ENCODE results near the gene DCAF10. TPM values are rescaled to one million over a fixed set of nuclear protein-coding genes. Genes with fewer than 3 reads are reported as not detected.

DCAF10 gene
- total RNA-seq, 2 experiments from 2014 or later: 12.8 to 20.8 TPM

- Histone ChIP-seq H3K9me2 (ENCODE audit: insufficient read depth, low read length) (no peaks in the 10 kb centered on the region), H2AFZ (ENCODE audit: low read length) (no peak overlapping the region), H4K20me1 (ENCODE audit: insufficient read depth, low read length) (no peaks in the 10 kb centered on the region), H3K36me3 (ENCODE audit: insufficient read depth, low read length) (peaks cover 69% of the 10 kb centered on the region), H3K27ac (ENCODE audit: low read depth, low read length, poor library complexity, severe bottlenecking) (no peak overlapping the region), H3K9me3 (ENCODE audit: low read length) (no peaks in the 10 kb centered on the region), H3K4me3 (ENCODE audit: low read depth, low read length, poor library complexity, severe bottlenecking) (no peak overlapping the region), H3K4me2 (ENCODE audit: low read length) (no peak overlapping the region), H3K79me2 (ENCODE audit: insufficient read depth, low read depth, low read length) (no peaks in the 10 kb centered on the region), H3K4me1 (ENCODE audit: insufficient read depth, low read length, poor library complexity, severe bottlenecking) (no peaks in the 10 kb centered on the region)
- ChIA-PET POLR2A (interaction anchor here (1.4 kb wide), 1 partner anchor 13 kb away, joined by 4 read pairs; no protein-coding TSS in a partner anchor), CTCF (ENCODE audit: unreplicated experiment) (no interaction called here)
- TF ChIP-seq CTCF (conservative IDR thresholded peaks at IDR 0.05; ENCODE audit: low read length): no peak
- TF ChIP-seq EZH2phosphoT487 (IDR thresholded peaks at IDR 0.05; ENCODE audit: borderline replicate concordance, low read depth, low read length): no peak
- BruUV-seq (replicated peaks): no TSS peak
- intact Hi-C loops (cut with micrococcal nuclease; ENCODE audit: unreplicated experiment): no loop called here
- no peak for DNase-seq (ENCODE audit: low spot score)
Measured at GRCh38 chr9:37856551-37856950, 56.0 kb downstream of the DCAF10 start.

- Histone ChIP-seq H3K9me2 (ENCODE audit: insufficient read depth, low read length) (no peaks in the 10 kb centered on the region), H2AFZ (ENCODE audit: low read length) (no peak overlapping the region), H3K4me2 (ENCODE audit: low read length) (no peak overlapping the region), H4K20me1 (ENCODE audit: insufficient read depth, low read length) (no peaks in the 10 kb centered on the region), H3K4me1 (ENCODE audit: insufficient read depth, low read length, poor library complexity, severe bottlenecking) (no peaks in the 10 kb centered on the region), H3K36me3 (ENCODE audit: insufficient read depth, low read length) (peaks cover 77% of the 10 kb centered on the region), H3K27ac (ENCODE audit: low read depth, low read length, poor library complexity, severe bottlenecking) (no peak overlapping the region), H3K9me3 (ENCODE audit: low read length) (no peaks in the 10 kb centered on the region), H3K79me2 (ENCODE audit: insufficient read depth, low read depth, low read length) (no peaks in the 10 kb centered on the region), H3K4me3 (ENCODE audit: low read depth, low read length, poor library complexity, severe bottlenecking) (no peak overlapping the region)
- CTCF ChIA-PET (ENCODE audit: unreplicated experiment): interaction anchor here (1.1 to 1.4 kb wide), 2 partner anchors 12 to 14 kb away, joined by 3 read pairs; no protein-coding TSS in a partner anchor
- BruUV-seq (replicated peaks): no TSS peak
- intact Hi-C loops (cut with micrococcal nuclease; ENCODE audit: unreplicated experiment): no loop called here
- POLR2A ChIA-PET: interaction anchor here (1.6 kb wide), 1 partner anchor 22 kb away, joined by 4 read pairs; no protein-coding TSS in a partner anchor
- peak; percentile 54 for TF ChIP-seq CTCF (conservative IDR thresholded peaks at IDR 0.05; ENCODE audit: low read length)
- TF ChIP-seq EZH2phosphoT487 (IDR thresholded peaks at IDR 0.05; ENCODE audit: borderline replicate concordance, low read depth, low read length): no peak
- DNase-seq (ENCODE audit: low spot score): no peak
Measured at GRCh38 chr9:37859043-37859442, 58.4 kb downstream of the DCAF10 start.

- no peak for DNase-seq (ENCODE audit: low spot score)
- CTCF ChIA-PET (ENCODE audit: unreplicated experiment): no interaction called here
- Histone ChIP-seq H3K4me3 (ENCODE audit: low read depth, low read length, poor library complexity, severe bottlenecking) (no peak overlapping the region), H3K27ac (ENCODE audit: low read depth, low read length, poor library complexity, severe bottlenecking) (no peak overlapping the region), H3K9me2 (ENCODE audit: insufficient read depth, low read length) (no peaks in the 10 kb centered on the region), H3K4me1 (ENCODE audit: insufficient read depth, low read length, poor library complexity, severe bottlenecking) (no peaks in the 10 kb centered on the region), H3K4me2 (ENCODE audit: low read length) (no peak overlapping the region), H3K79me2 (ENCODE audit: insufficient read depth, low read depth, low read length) (no peaks in the 10 kb centered on the region), H2AFZ (ENCODE audit: low read length) (no peak overlapping the region), H4K20me1 (ENCODE audit: insufficient read depth, low read length) (no peaks in the 10 kb centered on the region), H3K36me3 (ENCODE audit: insufficient read depth, low read length) (peaks cover 76% of the 10 kb centered on the region), H3K9me3 (ENCODE audit: low read length) (no peaks in the 10 kb centered on the region)
- TF ChIP-seq CTCF (conservative IDR thresholded peaks at IDR 0.05; ENCODE audit: low read length) (no peak), EZH2phosphoT487 (IDR thresholded peaks at IDR 0.05; ENCODE audit: borderline replicate concordance, low read depth, low read length) (no peak)
- intact Hi-C loops (cut with micrococcal nuclease; ENCODE audit: unreplicated experiment): no loop called here
- BruUV-seq (replicated peaks): no TSS peak
- POLR2A ChIA-PET: interaction anchor here (0.5 to 1.3 kb wide), 3 partner anchors 10 to 1100 kb away, joined by 3 to 6 read pairs (median 5); no protein-coding TSS in a partner anchor
Measured at GRCh38 chr9:37862530-37862929, 61.9 kb downstream of the DCAF10 start.

All from OCI-LY7 (cell line).